NCI-H69 (cell line): Measurements from ENCODE around the gene TMPRSS6.

Experiments used
- DNase-seq: peaks from one replicate; lab custom pipeline; 2025; lab: John Stamatoyannopoulos, UW

Gene TMPRSS6

GRCh38 chr22:37117092-37117491, 7.6 kb upstream of the TMPRSS6 start:
- DNase-seq, result no peak

- DNase-seq, result no peak
Measured at GRCh38 chr22:37115032-37115431, 5.5 kb upstream of the TMPRSS6 start.

GRCh38 chr22:37113757-37114156, 4.2 kb upstream of the TMPRSS6 start:
- no peak for DNase-seq

- DNase-seq, result no peak
Measured at GRCh38 chr22:37112084-37112728, 2.7 kb upstream of the TMPRSS6 start.

- DNase-seq, result no peak
Measured at GRCh38 chr22:37111156-37111717, 1.7 kb upstream of the TMPRSS6 start.

GRCh38 chr22:37107816-37108621, 1.5 kb downstream of the TMPRSS6 start:
- DNase-seq, result peak; percentile 32

GRCh38 chr22:37105990-37106389, 3.5 kb downstream of the TMPRSS6 start:
- no peak for DNase-seq

- DNase-seq, result peak; percentile 10
Measured at GRCh38 chr22:37105154-37105553, 4.4 kb downstream of the TMPRSS6 start.

- DNase-seq, result no peak
Measured at GRCh38 chr22:37103656-37104452, 5.7 kb downstream of the TMPRSS6 start.

GRCh38 chr22:37103151-37103550, 6.4 kb downstream of the TMPRSS6 start:
- no peak for DNase-seq

GRCh38 chr22:37101311-37102066, 8.0 kb downstream of the TMPRSS6 start:
- no peak for DNase-seq

- no peak for DNase-seq
Measured at GRCh38 chr22:37100589-37101127, 8.9 kb downstream of the TMPRSS6 start.

- no peak for DNase-seq
Measured at GRCh38 chr22:37098976-37099591, 10.4 kb downstream of the TMPRSS6 start.

- DNase-seq, result no peak
Measured at GRCh38 chr22:37097346-37097745, 12.2 kb downstream of the TMPRSS6 start.

GRCh38 chr22:37095113-37095512, 14.4 kb downstream of the TMPRSS6 start:
- DNase-seq, result no peak

- DNase-seq, result no peak
Measured at GRCh38 chr22:37094239-37094638, 15.3 kb downstream of the TMPRSS6 start.

GRCh38 chr22:37092997-37093396, 16.5 kb downstream of the TMPRSS6 start:
- no peak for DNase-seq

GRCh38 chr22:37091994-37092393, 17.5 kb downstream of the TMPRSS6 start:
- DNase-seq, result no peak

- DNase-seq, result peak; percentile 23
Measured at GRCh38 chr22:37090920-37091695, 18.4 kb downstream of the TMPRSS6 start.

- no peak for DNase-seq
Measured at GRCh38 chr22:37089434-37089833, 20.1 kb downstream of the TMPRSS6 start.
